Measurements from ENCODE around the gene SLC1A4.

DNA sequence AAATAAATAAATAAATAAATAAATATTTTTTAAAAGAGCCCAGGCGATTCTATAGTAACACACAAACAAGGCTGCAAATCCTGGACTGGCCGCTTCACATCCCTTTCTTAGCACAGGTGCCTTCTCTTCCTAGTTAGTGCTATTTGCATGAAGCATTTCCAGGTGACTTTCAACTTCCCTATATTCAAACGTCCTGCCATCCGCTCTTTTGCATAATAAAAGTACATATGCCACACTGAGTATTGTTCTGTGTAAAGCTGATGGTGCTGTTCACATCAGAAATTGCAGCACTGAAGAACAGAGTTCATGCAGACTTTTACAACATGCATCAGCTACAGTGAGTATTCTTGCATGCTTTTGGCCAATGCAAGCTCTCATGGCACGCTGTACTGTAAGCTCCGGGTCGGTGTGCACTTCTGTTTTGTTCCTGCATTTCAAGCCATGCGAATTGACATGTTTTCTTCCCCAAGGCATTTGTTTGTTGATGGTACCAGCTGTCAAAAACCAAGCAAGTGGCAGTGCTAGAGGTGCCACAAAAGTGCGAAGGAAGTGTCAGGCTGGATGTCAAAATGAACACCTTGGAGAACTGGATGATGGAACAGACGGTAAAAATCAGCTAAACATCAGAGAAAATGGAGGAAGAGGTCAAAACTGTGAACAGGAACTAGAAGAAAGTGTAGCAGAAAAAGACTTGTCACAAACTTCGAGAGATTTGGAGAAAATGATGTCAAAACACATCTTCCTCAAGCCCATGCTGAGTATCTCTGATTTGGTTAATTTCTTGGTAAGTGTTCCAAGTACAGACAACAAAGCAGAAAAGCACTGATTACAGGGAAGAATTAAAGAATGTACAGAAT lies 41.5 kb downstream of the SLC1A4 start:
- no peak for TF ChIP-seq POLR2A (IDR thresholded peaks at IDR 0.05; ENCODE audit: low read depth, low read length)
- TF ChIP-seq POLR2AphosphoS5 (IDR thresholded peaks at IDR 0.05; ENCODE audit: low read depth, low read length), result no peak
- TF ChIP-seq POU2F2 (IDR thresholded peaks at IDR 0.05; ENCODE audit: low read depth, low read length), result no peak
- TF ChIP-seq TAF1 (IDR thresholded peaks at IDR 0.05; ENCODE audit: low read depth, low read length), result no peak
